Prostate gland (tissue), 2 donors: Measurements from ENCODE around the gene RGS9. TPM values are rescaled to one million over a fixed set of nuclear protein-coding genes. Genes with fewer than 3 reads are reported as not detected.

Source experiments
- DNase-seq: peaks from one replicate; pipeline ENCODE4 v3.0.0-alpha.2; 2019; ENCODE audit warnings: low spot score
- H3K27ac ChIP-seq, 2 donors: fragments of 200-600 bp; sonication (generic); 2 replicates each; pipeline ENCODE4 v1.5.1; 2017 to 2019
- H3K27me3 ChIP-seq: fragments of 200-600 bp; sonication (generic); replicated peaks from 2 replicates; pipeline ENCODE4 v1.5.1; 2019; ENCODE audit not compliant: insufficient read depth
- H3K36me3 ChIP-seq, 2 donors: fragments of 200-600 bp; sonication (generic); 1 replicate in 1 of 2; 2 replicates in 1 of 2; pipeline versions ENCODE4 v1.5.1 to v1.8.1; 2017 to 2019
- H3K4me1 ChIP-seq: fragments of 200-600 bp; sonication (generic); replicated peaks from 2 replicates; pipeline ENCODE4 v1.5.1; 2019
- H3K4me3 ChIP-seq, 2 donors: fragments of 200-600 bp; sonication (generic); 2 replicates each; pipeline ENCODE4 v1.5.1; 2017 to 2019
- H3K9me3 ChIP-seq: fragments of 200-600 bp; sonication (generic); 2 replicates; pipeline ENCODE4 v1.5.1; 2017
- CTCF ChIP-seq, 4 experiments: fragments of 200-600 bp in 2 of 4; fragments of 450-650 bp in 2 of 4; sonication (generic) in 2 of 4; IDR thresholded peaks; 1 replicate in 3 of 4; 2 replicates in 1 of 4; pipeline ENCODE4 v1.5.1; 2016 to 2019; ENCODE audit warnings: antibody characterized with exemption in 4 of 4, mild to moderate bottlenecking in 2 of 4, moderate library complexity in 2 of 4
- POLR2A ChIP-seq: fragments of 450-650 bp; IDR thresholded peaks from one replicate; pipeline ENCODE4 v1.6.1; 2016; ENCODE audit warnings: antibody characterized with exemption, mild to moderate bottlenecking
- POLR2AphosphoS5 ChIP-seq: sonication (generic); formaldehyde crosslinking; IDR thresholded peaks from one replicate; pipeline ENCODE4 v1.6.1; 2017; ENCODE audit warnings: antibody characterized with exemption
- WGBS: methylation state at CpG from one replicate; pipeline ENCODE4 v1.1.5; 2018; 5-methylcytosine and 5-hydroxymethylcytosine counted together
- intact Hi-C: fragments of 100-400 bp; cut with DNase I; formaldehyde crosslinking; loops from one replicate; pipeline ENCODE4 v1.14.2; 2022
- total RNA-seq, 2 donors: library from RNA; depleted of rRNA; stranded (reverse); fragments of >200 nt; gene quantifications; one replicate each; pipeline ENCODE4 v1.1.0, GENCODE V29; 2016

Gene RGS9
- total RNA-seq, 2 donors from 2014 or later = 7.9 to 9.3 TPM

GRCh38 chr17:65193305-65193704 lies 56.1 kb downstream of the RGS9 start:
- intact Hi-C loops = loop anchor here (10.0 kb wide), 1 partner anchor 229 kb away; no protein-coding TSS in a partner anchor
- no peak for TF ChIP-seq POLR2AphosphoS5
- TF ChIP-seq POLR2A = no peak
- no peak for TF ChIP-seq CTCF (IDR thresholded peaks at IDR 0.05)
- Histone ChIP-seq H3K36me3 (no peaks in the 10 kb centered on the region), H3K27ac (no peak overlapping the region), H3K27me3 (no peaks in the 10 kb centered on the region), H3K9me3 (no peaks in the 10 kb centered on the region), H3K4me1 (no peaks in the 10 kb centered on the region), H3K4me3 (no peak overlapping the region)
- DNase-seq = no peak
- 75% methylated on average over 5 of the region's 5 CpGs for WGBS

GRCh38 chr17:65193716-65194293 lies 56.6 kb downstream of the RGS9 start:
- H3K27me3 ChIP-seq = no peaks in the 10 kb centered on the region
- 85% methylated on average over 9 of the region's 9 CpGs for WGBS
- H3K4me1 ChIP-seq = no peaks in the 10 kb centered on the region
- H3K27ac ChIP-seq = no peak overlapping the region
- H3K36me3 ChIP-seq = no peaks in the 10 kb centered on the region
- H3K9me3 ChIP-seq = no peaks in the 10 kb centered on the region
- H3K4me3 ChIP-seq = no peak overlapping the region
- TF ChIP-seq POLR2AphosphoS5 (no peak), CTCF (IDR thresholded peaks at IDR 0.05) (no peak), POLR2A (no peak)
- intact Hi-C loops = loop anchor here (10.0 kb wide), 1 partner anchor 229 kb away; no protein-coding TSS in a partner anchor
- DNase-seq = no peak

GRCh38 chr17:65194670-65195334 lies 57.6 kb downstream of the RGS9 start:
- WGBS = 88% methylated on average over 9 of the region's 9 CpGs
- intact Hi-C loops = loop anchor here (10.0 kb wide), 1 partner anchor 230 kb away; no protein-coding TSS in a partner anchor
- Histone ChIP-seq H3K27me3 (no peaks in the 10 kb centered on the region), H3K4me1 (no peaks in the 10 kb centered on the region), H3K27ac (no peak overlapping the region), H3K9me3 (no peaks in the 10 kb centered on the region), H3K36me3 (no peaks in the 10 kb centered on the region), H3K4me3 (no peak overlapping the region)
- TF ChIP-seq POLR2A (no peak), CTCF (IDR thresholded peaks at IDR 0.05) (no peak), POLR2AphosphoS5 (no peak)
- no peak for DNase-seq

- Histone ChIP-seq H3K4me1 (no peaks in the 10 kb centered on the region), H3K9me3 (no peaks in the 10 kb centered on the region), H3K36me3 (no peaks in the 10 kb centered on the region), H3K27me3 (no peaks in the 10 kb centered on the region), H3K27ac (no peak overlapping the region), H3K4me3 (no peak overlapping the region)
- whole genome bisulfite sequencing = 70% methylated on average over 7 of the region's 7 CpGs
- no peak for DNase-seq
- TF ChIP-seq CTCF (IDR thresholded peaks at IDR 0.05) = no peak
- TF ChIP-seq POLR2A = no peak
- no peak for TF ChIP-seq POLR2AphosphoS5
- intact Hi-C loops = loop anchor here (10.0 kb wide), 1 partner anchor 231 kb away; no protein-coding TSS in a partner anchor
Observed at GRCh38 chr17:65195716-65196115, 58.5 kb downstream of the RGS9 start.

GRCh38 chr17:65196617-65197016 lies 59.4 kb downstream of the RGS9 start:
- Histone ChIP-seq H3K4me1 (no peaks in the 10 kb centered on the region), H3K36me3 (no peaks in the 10 kb centered on the region), H3K27me3 (no peaks in the 10 kb centered on the region), H3K9me3 (no peaks in the 10 kb centered on the region), H3K4me3 (no peak overlapping the region), H3K27ac (no peak overlapping the region)
- no peak for TF ChIP-seq POLR2A
- TF ChIP-seq POLR2AphosphoS5 = no peak
- TF ChIP-seq CTCF (IDR thresholded peaks at IDR 0.05) = no peak
- WGBS = 74% methylated on average over 5 of the region's 5 CpGs
- intact Hi-C loops = loop anchor here (10.0 kb wide), 1 partner anchor 232 kb away; no protein-coding TSS in a partner anchor
- DNase-seq = no peak
